Measurements from ENCODE around the gene USP9Y.

USP9Y gene

DNA sequence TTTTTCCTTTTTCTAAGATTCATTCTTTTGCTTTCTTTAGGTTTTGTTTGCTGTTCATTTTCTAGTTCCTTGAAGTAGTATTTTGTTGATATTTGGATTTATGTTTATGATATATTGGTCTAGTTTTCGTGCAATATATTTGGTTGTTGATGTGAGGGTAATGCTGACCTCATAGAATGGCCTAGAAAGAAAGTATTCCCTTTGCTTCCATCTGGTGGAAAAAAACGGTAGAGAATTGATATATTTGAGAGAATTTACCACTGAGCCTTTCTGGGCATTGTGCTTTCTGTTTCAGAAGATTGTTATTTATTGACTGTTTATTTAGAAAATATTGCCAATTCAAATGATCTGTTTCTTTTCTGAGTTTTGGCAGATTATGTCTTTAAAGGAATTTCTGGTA lies 9.4 kb downstream of the USP9Y start:
- Histone ChIP-seq H3K27me3 (ENCODE audit: control insufficient read depth in 2 of 2, insufficient read depth in 2 of 2, low read length in 2 of 2) (no peaks in the 10 kb centered on the region), H3K4me1 (ENCODE audit: control insufficient read depth in 2 of 2, insufficient read depth in 2 of 2, low read length in 2 of 2) (no peaks in the 10 kb centered on the region), H3K9me3 (ENCODE audit: control insufficient read depth in 2 of 2, low read length in 2 of 2) (no peaks in the 10 kb centered on the region), H3K4me3 (ENCODE audit: low read length in 2 of 2) (no peak overlapping the region), H3K27ac (ENCODE audit: low read depth in 2 of 2, low read length in 2 of 2) (no peak overlapping the region), H3K36me3 (ENCODE audit: control insufficient read depth in 2 of 2, insufficient read depth in 2 of 2, low read length in 2 of 2) (no peaks in the 10 kb centered on the region), H3K9ac (ENCODE audit: low read depth in 1 of 2, low read length in 2 of 2) (no peak overlapping the region)

DNA sequence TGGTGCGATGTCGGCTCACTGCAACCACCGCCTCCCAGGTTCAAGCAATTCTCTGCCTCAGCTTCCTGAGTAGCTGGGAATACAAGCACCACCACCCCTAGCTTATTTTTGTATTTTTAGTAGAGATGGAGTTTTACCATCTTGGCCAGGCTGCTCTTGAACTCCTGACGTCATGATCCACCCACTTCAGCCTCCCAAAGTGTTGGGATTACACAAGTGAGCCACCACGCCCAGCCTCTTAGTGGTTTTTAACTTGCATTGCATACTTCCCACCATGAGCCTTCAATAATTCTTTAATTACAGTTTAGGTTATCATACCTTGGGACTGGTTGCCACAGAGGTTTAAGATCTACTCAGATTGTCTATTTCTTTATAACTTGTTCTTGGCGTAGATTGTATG lies 14.3 kb downstream of the USP9Y start:
- Histone ChIP-seq H3K27me3 (ENCODE audit: control insufficient read depth in 2 of 2, insufficient read depth in 2 of 2, low read length in 2 of 2) (no peaks in the 10 kb centered on the region), H3K9ac (ENCODE audit: low read depth in 1 of 2, low read length in 2 of 2) (no peak overlapping the region), H3K9me3 (ENCODE audit: control insufficient read depth in 2 of 2, low read length in 2 of 2) (no peaks in the 10 kb centered on the region), H3K4me3 (ENCODE audit: low read length in 2 of 2) (no peak overlapping the region), H3K36me3 (ENCODE audit: control insufficient read depth in 2 of 2, insufficient read depth in 2 of 2, low read length in 2 of 2) (no peaks in the 10 kb centered on the region), H3K4me1 (ENCODE audit: control insufficient read depth in 2 of 2, insufficient read depth in 2 of 2, low read length in 2 of 2) (no peaks in the 10 kb centered on the region), H3K27ac (ENCODE audit: low read depth in 2 of 2, low read length in 2 of 2) (no peak overlapping the region)

DNA sequence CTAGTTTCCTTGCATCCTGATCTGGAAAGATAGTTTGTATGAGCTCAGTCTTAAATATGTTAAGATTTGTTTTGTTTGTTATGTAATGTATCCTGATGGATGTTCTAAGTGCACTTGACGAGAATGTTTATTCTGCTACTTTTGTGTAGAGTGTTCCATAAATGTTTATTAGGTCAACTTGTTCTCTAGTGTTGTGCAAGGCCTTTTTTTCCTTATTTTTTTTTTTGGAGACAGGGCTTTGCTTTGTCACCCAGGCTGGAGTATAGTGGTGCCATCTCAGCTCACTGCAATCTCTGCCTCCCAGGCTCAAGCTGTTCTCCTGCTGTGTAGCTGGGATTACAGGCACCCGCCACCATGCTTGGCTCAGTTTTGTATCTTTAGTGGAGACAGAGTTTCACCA lies 28.7 kb downstream of the USP9Y start:
- no peak overlapping the region for H3K27ac ChIP-seq (ENCODE audit: low read depth in 2 of 2, low read length in 2 of 2)
- no peaks in the 10 kb centered on the region for H3K27me3 ChIP-seq (ENCODE audit: control insufficient read depth in 2 of 2, insufficient read depth in 2 of 2, low read length in 2 of 2)
- H3K9ac ChIP-seq (ENCODE audit: low read depth in 1 of 2, low read length in 2 of 2) = no peak overlapping the region
- H3K9me3 ChIP-seq (ENCODE audit: control insufficient read depth in 2 of 2, low read length in 2 of 2) = no peaks in the 10 kb centered on the region
- H3K36me3 ChIP-seq (ENCODE audit: control insufficient read depth in 2 of 2, insufficient read depth in 2 of 2, low read length in 2 of 2) = no peaks in the 10 kb centered on the region
- H3K4me3 ChIP-seq (ENCODE audit: low read length in 2 of 2) = no peak overlapping the region
- no peaks in the 10 kb centered on the region for H3K4me1 ChIP-seq (ENCODE audit: control insufficient read depth in 2 of 2, insufficient read depth in 2 of 2, low read length in 2 of 2)

DNA sequence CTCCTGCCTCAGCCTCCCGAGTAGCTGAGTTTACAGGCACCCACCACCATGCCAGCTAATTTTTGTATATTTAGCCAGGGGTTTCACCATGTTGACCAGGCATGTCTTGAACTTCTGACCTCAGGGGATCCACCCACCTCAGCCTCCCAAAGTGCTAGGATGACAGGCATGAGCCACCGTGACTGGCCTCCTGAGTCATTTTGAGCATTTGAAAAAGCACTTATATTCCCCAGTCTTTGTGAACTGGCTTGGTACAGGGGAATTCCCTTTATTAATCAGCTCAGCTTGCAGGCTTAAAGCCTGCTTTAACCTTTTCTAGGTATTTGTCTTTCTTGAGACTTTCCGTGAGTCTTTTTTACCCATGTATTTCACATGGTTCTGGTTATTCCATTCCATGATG lies 32.6 kb downstream of the USP9Y start:
- H3K4me1 ChIP-seq (ENCODE audit: control insufficient read depth in 2 of 2, insufficient read depth in 2 of 2, low read length in 2 of 2) = no peaks in the 10 kb centered on the region
- H3K27ac ChIP-seq (ENCODE audit: low read depth in 2 of 2, low read length in 2 of 2) = no peak overlapping the region
- H3K9me3 ChIP-seq (ENCODE audit: control insufficient read depth in 2 of 2, low read length in 2 of 2) = no peaks in the 10 kb centered on the region
- no peaks in the 10 kb centered on the region for H3K36me3 ChIP-seq (ENCODE audit: control insufficient read depth in 2 of 2, insufficient read depth in 2 of 2, low read length in 2 of 2)
- no peaks in the 10 kb centered on the region for H3K27me3 ChIP-seq (ENCODE audit: control insufficient read depth in 2 of 2, insufficient read depth in 2 of 2, low read length in 2 of 2)
- H3K4me3 ChIP-seq (ENCODE audit: low read length in 2 of 2) = no peak overlapping the region
- H3K9ac ChIP-seq (ENCODE audit: low read depth in 1 of 2, low read length in 2 of 2) = no peak overlapping the region

DNA sequence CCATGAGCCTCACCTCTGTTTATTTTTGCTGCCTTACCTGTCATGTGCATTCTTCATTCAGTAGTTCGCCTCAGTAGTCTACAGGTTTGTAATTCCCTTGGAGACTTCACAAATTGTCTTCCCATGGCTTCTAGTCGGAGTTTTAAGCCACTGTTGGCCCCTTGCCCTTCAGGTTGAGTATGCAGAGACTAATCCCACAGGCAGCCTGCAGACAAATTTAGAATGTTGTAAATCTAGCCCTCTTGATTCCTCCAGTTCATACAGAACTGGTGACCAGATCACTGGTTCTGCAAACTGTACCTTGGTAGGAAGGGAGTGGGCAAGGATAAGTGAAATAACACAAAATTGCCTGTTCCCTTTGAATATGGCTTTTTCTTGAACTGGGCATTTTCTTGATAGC lies 33.0 kb downstream of the USP9Y start:
- H3K4me3 ChIP-seq (ENCODE audit: low read length in 2 of 2) = no peak overlapping the region
- H3K27me3 ChIP-seq (ENCODE audit: control insufficient read depth in 2 of 2, insufficient read depth in 2 of 2, low read length in 2 of 2) = no peaks in the 10 kb centered on the region
- no peaks in the 10 kb centered on the region for H3K9me3 ChIP-seq (ENCODE audit: control insufficient read depth in 2 of 2, low read length in 2 of 2)
- no peak overlapping the region for H3K27ac ChIP-seq (ENCODE audit: low read depth in 2 of 2, low read length in 2 of 2)
- no peaks in the 10 kb centered on the region for H3K4me1 ChIP-seq (ENCODE audit: control insufficient read depth in 2 of 2, insufficient read depth in 2 of 2, low read length in 2 of 2)
- H3K9ac ChIP-seq (ENCODE audit: low read depth in 1 of 2, low read length in 2 of 2) = no peak overlapping the region
- no peaks in the 10 kb centered on the region for H3K36me3 ChIP-seq (ENCODE audit: control insufficient read depth in 2 of 2, insufficient read depth in 2 of 2, low read length in 2 of 2)

DNA sequence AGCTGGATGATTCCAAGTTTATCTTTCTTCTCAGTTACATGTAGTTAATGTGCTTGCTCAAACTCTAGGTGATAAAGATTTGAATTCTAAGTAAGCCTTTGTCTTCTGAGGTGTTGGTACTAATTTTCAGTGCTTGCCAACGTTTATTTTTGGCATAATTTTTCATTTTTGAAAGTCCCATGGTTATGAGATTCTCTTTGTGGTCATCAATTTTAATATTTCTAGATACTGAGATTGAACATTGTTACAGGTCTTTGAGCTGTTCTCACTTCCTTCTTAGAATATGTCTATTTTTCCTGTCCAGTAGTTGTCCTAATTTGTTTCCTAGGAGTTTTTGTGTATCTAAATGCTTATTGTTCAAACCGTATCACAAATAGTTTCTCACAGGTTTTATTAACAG lies 40.4 kb downstream of the USP9Y start:
- Histone ChIP-seq H3K27me3 (ENCODE audit: control insufficient read depth in 2 of 2, insufficient read depth in 2 of 2, low read length in 2 of 2) (no peaks in the 10 kb centered on the region), H3K27ac (ENCODE audit: low read depth in 2 of 2, low read length in 2 of 2) (no peak overlapping the region), H3K36me3 (ENCODE audit: control insufficient read depth in 2 of 2, insufficient read depth in 2 of 2, low read length in 2 of 2) (no peaks in the 10 kb centered on the region), H3K4me3 (ENCODE audit: low read length in 2 of 2) (no peak overlapping the region), H3K9ac (ENCODE audit: low read depth in 1 of 2, low read length in 2 of 2) (no peak overlapping the region), H3K4me1 (ENCODE audit: control insufficient read depth in 2 of 2, insufficient read depth in 2 of 2, low read length in 2 of 2) (no peaks in the 10 kb centered on the region), H3K9me3 (ENCODE audit: control insufficient read depth in 2 of 2, low read length in 2 of 2) (no peaks in the 10 kb centered on the region)

DNA sequence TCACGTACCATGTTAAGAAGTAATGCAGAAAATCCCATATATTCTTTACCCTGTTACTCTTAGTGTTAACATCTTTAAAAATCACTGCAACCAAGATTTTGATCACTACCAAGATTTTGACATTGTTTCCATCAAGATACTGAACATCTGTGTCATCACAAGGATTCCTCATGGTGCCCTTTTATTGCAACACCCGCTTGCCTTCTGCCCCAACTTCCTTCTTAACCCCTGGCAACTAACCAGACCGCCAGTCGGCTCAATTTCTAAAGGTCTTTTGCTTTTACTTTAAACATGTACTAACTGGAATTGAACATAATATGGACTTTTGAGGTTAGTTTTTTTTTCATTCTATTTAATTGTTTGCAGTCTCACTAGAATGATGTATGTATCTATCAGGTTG lies 41.7 kb downstream of the USP9Y start:
- H3K4me3 ChIP-seq (ENCODE audit: low read length in 2 of 2) = no peak overlapping the region
- no peaks in the 10 kb centered on the region for H3K36me3 ChIP-seq (ENCODE audit: control insufficient read depth in 2 of 2, insufficient read depth in 2 of 2, low read length in 2 of 2)
- H3K4me1 ChIP-seq (ENCODE audit: control insufficient read depth in 2 of 2, insufficient read depth in 2 of 2, low read length in 2 of 2) = no peaks in the 10 kb centered on the region
- H3K27ac ChIP-seq (ENCODE audit: low read depth in 2 of 2, low read length in 2 of 2) = no peak overlapping the region
- H3K9me3 ChIP-seq (ENCODE audit: control insufficient read depth in 2 of 2, low read length in 2 of 2) = no peaks in the 10 kb centered on the region
- no peak overlapping the region for H3K9ac ChIP-seq (ENCODE audit: low read depth in 1 of 2, low read length in 2 of 2)
- H3K27me3 ChIP-seq (ENCODE audit: control insufficient read depth in 2 of 2, insufficient read depth in 2 of 2, low read length in 2 of 2) = no peaks in the 10 kb centered on the region

DNA sequence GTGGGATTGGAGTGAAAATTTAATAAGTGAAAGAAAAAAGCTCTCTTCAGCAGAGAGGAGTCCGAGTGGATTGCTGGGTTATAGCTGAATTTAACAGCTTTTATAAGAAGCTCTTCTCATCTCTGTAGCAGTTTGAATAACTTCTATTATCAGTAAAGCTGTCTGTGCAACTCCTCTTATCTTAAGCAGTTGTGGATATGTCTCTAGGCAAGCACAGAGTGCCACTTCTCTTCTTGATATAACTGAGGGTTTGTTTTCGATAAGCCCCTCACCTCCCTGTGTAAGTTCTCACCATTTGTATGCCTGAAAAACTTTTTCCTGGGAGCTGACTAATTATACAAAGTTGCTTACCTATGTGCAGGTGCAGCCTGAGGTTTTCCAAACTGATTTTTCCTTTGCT lies 43.1 kb downstream of the USP9Y start:
- no peaks in the 10 kb centered on the region for H3K36me3 ChIP-seq (ENCODE audit: control insufficient read depth in 2 of 2, insufficient read depth in 2 of 2, low read length in 2 of 2)
- H3K9me3 ChIP-seq (ENCODE audit: control insufficient read depth in 2 of 2, low read length in 2 of 2) = no peaks in the 10 kb centered on the region
- H3K27me3 ChIP-seq (ENCODE audit: control insufficient read depth in 2 of 2, insufficient read depth in 2 of 2, low read length in 2 of 2) = no peaks in the 10 kb centered on the region

DNA sequence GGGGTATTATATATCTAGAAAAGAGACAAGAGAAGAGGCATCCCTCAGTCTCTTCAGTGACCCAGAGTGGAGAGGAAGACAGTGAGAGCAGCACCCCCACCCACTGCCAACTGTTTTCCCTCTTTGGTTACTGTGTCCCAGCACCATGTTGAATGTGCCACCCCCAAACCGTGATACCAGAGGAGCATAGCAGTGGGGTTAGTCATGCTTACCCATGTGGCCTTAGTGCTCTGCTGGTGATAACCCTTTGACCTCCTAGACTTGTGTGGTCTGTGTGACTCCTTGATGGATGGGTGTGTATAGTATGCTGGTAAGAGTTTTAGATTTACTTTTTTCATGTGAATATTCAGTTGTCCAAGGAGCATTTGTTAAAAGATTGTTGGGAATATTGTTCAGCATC lies 48.3 kb downstream of the USP9Y start:
- no peaks in the 10 kb centered on the region for H3K27me3 ChIP-seq (ENCODE audit: control insufficient read depth in 2 of 2, insufficient read depth in 2 of 2, low read length in 2 of 2)
- no peak overlapping the region for H3K9ac ChIP-seq (ENCODE audit: low read depth in 1 of 2, low read length in 2 of 2)

More for the DNA sequence above, 43.1 kb downstream of the USP9Y start:
- Histone ChIP-seq H3K4me3 (ENCODE audit: low read length in 2 of 2) (no peak overlapping the region), H3K27ac (ENCODE audit: low read depth in 2 of 2, low read length in 2 of 2) (no peak overlapping the region), H3K9ac (ENCODE audit: low read depth in 1 of 2, low read length in 2 of 2) (no peak overlapping the region), H3K4me1 (ENCODE audit: control insufficient read depth in 2 of 2, insufficient read depth in 2 of 2, low read length in 2 of 2) (no peaks in the 10 kb centered on the region)

DNA sequence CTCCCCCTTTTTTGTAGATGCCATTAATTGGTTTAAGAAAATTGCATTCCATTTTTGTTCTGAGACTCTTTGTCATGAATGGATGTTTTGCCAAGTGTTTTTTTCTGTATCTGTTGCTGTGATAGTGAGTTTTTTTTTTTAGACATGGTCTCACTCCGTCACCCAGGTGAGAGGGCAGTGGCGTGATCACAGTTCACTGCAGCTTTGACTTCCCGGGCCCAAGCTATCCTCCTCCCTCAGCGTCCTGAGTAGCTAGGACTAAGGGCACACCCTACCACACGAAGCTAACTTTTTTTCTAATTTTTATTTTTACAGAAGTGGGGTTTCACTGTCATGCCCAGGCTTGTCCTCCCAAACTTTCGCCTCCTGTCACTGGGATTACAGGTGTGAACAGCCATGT lies 51.8 kb downstream of the USP9Y start:
- H3K4me1 ChIP-seq (ENCODE audit: control insufficient read depth in 2 of 2, insufficient read depth in 2 of 2, low read length in 2 of 2) = no peaks in the 10 kb centered on the region
- H3K27me3 ChIP-seq (ENCODE audit: control insufficient read depth in 2 of 2, insufficient read depth in 2 of 2, low read length in 2 of 2) = no peaks in the 10 kb centered on the region
- no peak overlapping the region for H3K27ac ChIP-seq (ENCODE audit: low read depth in 2 of 2, low read length in 2 of 2)
- no peaks in the 10 kb centered on the region for H3K36me3 ChIP-seq (ENCODE audit: control insufficient read depth in 2 of 2, insufficient read depth in 2 of 2, low read length in 2 of 2)
- H3K4me3 ChIP-seq (ENCODE audit: low read length in 2 of 2) = no peak overlapping the region
- H3K9me3 ChIP-seq (ENCODE audit: control insufficient read depth in 2 of 2, low read length in 2 of 2) = no peaks in the 10 kb centered on the region
- H3K9ac ChIP-seq (ENCODE audit: low read depth in 1 of 2, low read length in 2 of 2) = no peak overlapping the region

More for the DNA sequence above, 48.3 kb downstream of the USP9Y start:
- Histone ChIP-seq H3K27ac (ENCODE audit: low read depth in 2 of 2, low read length in 2 of 2) (no peak overlapping the region), H3K4me1 (ENCODE audit: control insufficient read depth in 2 of 2, insufficient read depth in 2 of 2, low read length in 2 of 2) (no peaks in the 10 kb centered on the region), H3K36me3 (ENCODE audit: control insufficient read depth in 2 of 2, insufficient read depth in 2 of 2, low read length in 2 of 2) (no peaks in the 10 kb centered on the region), H3K9me3 (ENCODE audit: control insufficient read depth in 2 of 2, low read length in 2 of 2) (no peaks in the 10 kb centered on the region), H3K4me3 (ENCODE audit: low read length in 2 of 2) (no peak overlapping the region)

DNA sequence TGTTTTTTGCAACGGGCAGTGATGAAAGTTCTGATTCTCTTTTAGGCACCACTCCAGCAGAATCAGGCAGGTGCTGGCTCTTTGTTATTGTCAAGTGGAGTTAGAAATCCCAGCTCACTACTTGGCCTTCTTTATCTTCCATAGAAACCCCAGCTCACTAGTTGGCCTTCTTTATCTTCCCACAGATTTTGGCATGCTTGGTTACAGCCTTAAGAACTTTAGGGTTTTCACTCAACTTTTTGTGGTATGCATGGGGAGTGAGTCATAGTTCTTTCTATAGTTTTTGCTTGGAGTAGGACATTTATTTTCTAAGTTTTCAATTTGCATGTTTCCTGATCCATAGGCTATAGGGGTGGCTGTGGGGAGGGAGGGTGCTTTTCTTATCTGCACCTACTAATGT lies 55.0 kb downstream of the USP9Y start:
- H3K4me3 ChIP-seq (ENCODE audit: low read length in 2 of 2) = no peak overlapping the region
- H3K36me3 ChIP-seq (ENCODE audit: control insufficient read depth in 2 of 2, insufficient read depth in 2 of 2, low read length in 2 of 2) = no peaks in the 10 kb centered on the region
- no peaks in the 10 kb centered on the region for H3K27me3 ChIP-seq (ENCODE audit: control insufficient read depth in 2 of 2, insufficient read depth in 2 of 2, low read length in 2 of 2)
- no peak overlapping the region for H3K9ac ChIP-seq (ENCODE audit: low read depth in 1 of 2, low read length in 2 of 2)
- no peak overlapping the region for H3K27ac ChIP-seq (ENCODE audit: low read depth in 2 of 2, low read length in 2 of 2)
- no peaks in the 10 kb centered on the region for H3K9me3 ChIP-seq (ENCODE audit: control insufficient read depth in 2 of 2, low read length in 2 of 2)
- no peaks in the 10 kb centered on the region for H3K4me1 ChIP-seq (ENCODE audit: control insufficient read depth in 2 of 2, insufficient read depth in 2 of 2, low read length in 2 of 2)
